Activated T-cell treated with anti-CD3 and anti-CD28 coated beads, Interleukin-2, amount 50 U/mL, for 48 hours (primary cell): Measurements from ENCODE around the gene GPR37L1.
"Not testable (repeated sequence)": the region's sequence is repeated elsewhere in the genome, so short reads cannot be mapped to it uniquely, and the experiment has no call there.

Experiments used
- DNase-seq, 2 experiments: peaks; one replicate each; pipeline ENCODE4 v3.0.0-alpha.2; 2020

Gene GPR37L1

GRCh38 chr1:202156590-202156989 is 33.9 kb downstream of the GPR37L1 start:
- no peak for DNase-seq

- no peak for DNase-seq
Measured at GRCh38 chr1:202157945-202158344, 35.2 kb downstream of the GPR37L1 start.

- peak; percentile 67 to 69 for DNase-seq
Measured at GRCh38 chr1:202158810-202159533, 36.3 kb downstream of the GPR37L1 start.

GRCh38 chr1:202159534-202160371 is 37.0 kb downstream of the GPR37L1 start:
- DNase-seq = peak; percentile 84 to 85

GRCh38 chr1:202160377-202160940 is 37.7 kb downstream of the GPR37L1 start, which contains the start of gene PTPN7:
Gene PTPN7 (minus strand): TSS chr1:202160602. CDS start chr1:202159402, 1,200 bp downstream.
- peak; percentile 88 to 92 for DNase-seq

GRCh38 chr1:202161151-202162046 is 38.7 kb downstream of the GPR37L1 start:
- peak; percentile 55 for DNase-seq

GRCh38 chr1:202162047-202162417 is 39.3 kb downstream of the GPR37L1 start:
- peak; percentile 73 to 75 for DNase-seq

GRCh38 chr1:202162418-202163280 is 39.9 kb downstream of the GPR37L1 start:
- peak; percentile 62 to 67 for DNase-seq

- DNase-seq = no peak
Measured at GRCh38 chr1:202163281-202164270, 40.9 kb downstream of the GPR37L1 start.

- peak; percentile 74 to 78 for DNase-seq
Measured at GRCh38 chr1:202164271-202165037, 41.7 kb downstream of the GPR37L1 start.

- peak; percentile 79 for DNase-seq
Measured at GRCh38 chr1:202165267-202165941, 42.7 kb downstream of the GPR37L1 start.

- no peak for DNase-seq
Measured at GRCh38 chr1:202165942-202166843, 43.5 kb downstream of the GPR37L1 start.

- DNase-seq = not testable (repeated sequence)
Measured at GRCh38 chr1:202167054-202167453, 44.3 kb downstream of the GPR37L1 start.

- DNase-seq = no peak
Measured at GRCh38 chr1:202167708-202168415, 45.1 kb downstream of the GPR37L1 start.

- no peak for DNase-seq
Measured at GRCh38 chr1:202168861-202169260, 46.1 kb downstream of the GPR37L1 start.

- DNase-seq = no peak
Measured at GRCh38 chr1:202170726-202171125, 48.0 kb downstream of the GPR37L1 start.
